Measurements from ENCODE around the gene CIZ1.
"Not testable (repeated sequence)": the region's sequence is repeated elsewhere in the genome, so short reads cannot be mapped to it uniquely, and the experiment has no call there.

CIZ1 gene

DNA sequence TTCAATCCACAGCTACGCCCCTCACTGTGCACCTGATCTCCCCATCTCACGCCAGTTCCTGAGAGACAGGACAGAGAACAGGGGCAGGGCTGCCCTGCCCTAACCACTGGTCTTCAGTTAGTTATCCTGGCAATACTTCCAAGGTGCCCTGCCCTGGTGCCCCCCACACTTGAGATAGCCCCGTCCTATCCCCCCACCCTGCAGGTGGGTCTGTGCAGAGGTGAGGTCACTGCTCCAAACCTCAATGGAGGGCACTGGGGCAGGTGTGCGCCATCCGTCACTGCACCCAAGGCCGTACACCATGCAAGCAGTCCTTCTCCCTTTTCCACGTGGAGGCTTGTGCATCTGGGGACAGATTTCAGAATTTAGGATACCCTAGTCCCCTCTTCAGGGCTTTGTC lies 60.7 kb downstream of the CIZ1 start:
- H3K27me3 ChIP-seq (ENCODE audit: control insufficient read depth, insufficient read depth, low read length); H3K4me1 ChIP-seq (ENCODE audit: control insufficient read depth, insufficient read depth, low read length); H3K9me3 ChIP-seq (ENCODE audit: control insufficient read depth, insufficient read depth, low read length); H3K9ac ChIP-seq (ENCODE audit: low read depth, low read length); H3K36me3 ChIP-seq (ENCODE audit: control insufficient read depth, insufficient read depth, low read length); H3K4me3 ChIP-seq (ENCODE audit: low read depth, low read length): not testable (repeated sequence)

DNA sequence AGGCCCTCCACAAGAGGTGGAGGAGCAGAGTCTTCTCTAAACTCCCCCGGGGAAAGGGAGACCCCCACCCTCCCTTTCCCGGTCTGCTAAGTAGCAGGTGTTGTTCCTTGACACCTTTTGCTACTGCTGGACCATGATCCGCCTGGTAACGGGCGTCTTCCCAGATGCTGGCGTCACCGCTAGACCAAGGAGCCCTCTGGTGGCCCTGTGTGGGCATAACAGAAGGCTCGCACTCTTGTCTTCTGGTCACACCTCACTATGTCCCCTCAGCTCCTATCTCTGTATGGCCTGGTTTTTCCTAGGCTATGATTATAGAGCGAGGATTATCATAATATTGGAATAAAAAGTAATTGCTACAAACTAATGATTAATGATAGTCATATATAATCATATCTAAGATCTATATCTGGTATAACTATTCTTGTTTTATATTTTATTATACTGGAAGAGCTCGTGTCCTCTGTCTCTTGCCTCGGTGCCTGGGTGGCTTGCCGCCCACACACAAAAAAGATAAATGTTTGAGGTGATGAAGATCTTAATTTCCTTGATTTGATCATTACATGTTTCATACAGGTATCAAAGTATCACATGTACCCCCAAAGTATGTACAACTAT lies 61.3 kb downstream of the CIZ1 start:
- H3K36me3 ChIP-seq (ENCODE audit: control insufficient read depth, insufficient read depth, low read length); H3K9me3 ChIP-seq (ENCODE audit: control insufficient read depth, insufficient read depth, low read length); H3K4me1 ChIP-seq (ENCODE audit: control insufficient read depth, insufficient read depth, low read length); H3K9ac ChIP-seq (ENCODE audit: low read depth, low read length); H3K27me3 ChIP-seq (ENCODE audit: control insufficient read depth, insufficient read depth, low read length); H3K4me3 ChIP-seq (ENCODE audit: low read depth, low read length): not testable (repeated sequence)

DNA sequence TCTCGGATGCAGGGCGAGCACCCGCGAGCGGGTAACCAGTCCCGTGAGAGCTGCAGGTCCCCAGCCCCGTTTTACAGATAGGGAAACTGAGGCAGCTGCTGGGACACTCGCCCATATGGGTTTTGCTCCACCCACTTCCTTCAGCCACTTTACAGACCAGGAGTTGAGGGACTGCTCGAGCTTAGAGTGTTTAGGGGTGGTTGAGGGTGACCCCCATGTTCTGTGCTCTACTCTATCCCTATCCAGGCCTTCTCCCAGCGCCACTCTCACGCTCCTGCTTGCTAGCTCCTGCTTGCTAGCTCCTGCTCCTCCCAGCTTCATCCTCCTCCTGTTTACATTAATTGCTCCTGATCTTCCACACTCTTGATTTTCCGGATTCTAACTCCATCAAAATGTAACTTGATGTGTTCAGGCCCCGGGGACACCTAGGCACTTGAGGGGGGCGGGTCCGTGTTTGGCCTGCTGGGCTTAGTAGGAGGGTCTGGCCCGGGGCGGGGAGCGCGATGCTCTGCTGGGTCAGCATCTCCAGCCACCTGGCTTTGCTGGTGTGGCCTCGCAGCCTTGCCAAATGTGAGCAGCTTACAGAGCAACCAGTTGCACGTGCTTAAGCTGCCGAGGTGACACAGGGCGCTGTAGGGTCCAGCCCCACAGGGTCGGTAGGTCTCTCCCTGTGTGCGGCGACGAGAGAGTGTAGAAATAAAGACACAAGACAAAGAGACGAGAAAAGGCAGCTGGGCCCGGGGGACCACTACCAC lies 62.4 kb downstream of the CIZ1 start:
- H3K4me1 ChIP-seq (ENCODE audit: control insufficient read depth, insufficient read depth, low read length), result no peaks in the 10 kb centered on the region
- H3K4me3 ChIP-seq (ENCODE audit: low read depth, low read length), result peak overlapping the region; percentile 93

DNA sequence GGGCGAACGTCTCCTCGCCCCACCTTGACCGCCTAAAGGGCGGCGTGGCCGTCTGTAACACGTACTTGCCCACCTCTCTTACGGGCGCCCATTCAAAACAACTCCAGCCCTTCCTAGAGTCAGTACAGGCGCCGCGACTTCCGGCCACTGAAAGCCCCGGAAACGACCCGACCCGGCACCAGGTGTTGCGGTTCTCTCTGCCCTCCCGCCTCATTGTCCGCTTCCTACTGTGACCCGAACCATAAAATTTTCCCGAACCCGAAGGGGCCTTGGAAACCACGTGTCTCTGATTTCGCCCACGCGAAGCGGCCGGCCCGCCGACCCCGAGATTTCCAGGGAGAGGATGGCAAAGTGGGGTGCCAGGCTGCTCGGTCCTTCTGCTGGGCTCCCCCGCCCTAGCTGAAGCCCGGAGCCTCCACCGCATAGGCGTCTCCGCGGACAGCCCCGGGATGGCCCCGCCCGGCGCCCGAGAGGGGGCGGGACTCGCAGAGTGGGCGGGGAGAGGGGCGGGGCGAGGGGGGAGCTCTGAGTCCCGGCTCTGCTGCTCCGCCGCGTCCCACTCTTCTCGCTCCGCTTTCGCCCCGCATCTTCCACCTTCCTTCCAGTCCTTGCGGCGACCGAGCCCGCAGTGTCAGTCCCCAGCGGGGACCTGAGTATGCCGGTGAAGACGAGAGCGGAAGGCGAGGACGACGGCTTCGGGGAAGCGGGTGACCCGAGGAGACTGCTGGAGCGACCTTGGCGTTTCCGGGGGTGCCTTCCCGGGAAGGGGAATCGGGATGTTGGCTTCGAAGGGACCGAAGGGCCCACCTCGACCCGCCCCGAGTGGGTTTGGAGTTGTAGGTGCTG lies 63.2 kb downstream of the CIZ1 start:
- Histone ChIP-seq H3K9me3 (ENCODE audit: control insufficient read depth, insufficient read depth, low read length) (no peaks in the 10 kb centered on the region), H3K36me3 (ENCODE audit: control insufficient read depth, insufficient read depth, low read length) (peaks cover 14% of the 10 kb centered on the region), H3K4me1 (ENCODE audit: control insufficient read depth, insufficient read depth, low read length) (no peaks in the 10 kb centered on the region), H3K4me3 (ENCODE audit: low read depth, low read length) (peak overlapping the region; percentile 93), H3K27me3 (ENCODE audit: control insufficient read depth, insufficient read depth, low read length) (peaks cover 5% of the 10 kb centered on the region), H3K9ac (ENCODE audit: low read depth, low read length) (peak overlapping the region; percentile 95)

More for the DNA sequence above, 62.4 kb downstream of the CIZ1 start:
- peaks cover 7% of the 10 kb centered on the region for H3K36me3 ChIP-seq (ENCODE audit: control insufficient read depth, insufficient read depth, low read length)
- H3K9ac ChIP-seq (ENCODE audit: low read depth, low read length), result peak overlapping the region; percentile 37
- no peaks in the 10 kb centered on the region for H3K9me3 ChIP-seq (ENCODE audit: control insufficient read depth, insufficient read depth, low read length)
- H3K27me3 ChIP-seq (ENCODE audit: control insufficient read depth, insufficient read depth, low read length), result peaks cover 5% of the 10 kb centered on the region

DNA sequence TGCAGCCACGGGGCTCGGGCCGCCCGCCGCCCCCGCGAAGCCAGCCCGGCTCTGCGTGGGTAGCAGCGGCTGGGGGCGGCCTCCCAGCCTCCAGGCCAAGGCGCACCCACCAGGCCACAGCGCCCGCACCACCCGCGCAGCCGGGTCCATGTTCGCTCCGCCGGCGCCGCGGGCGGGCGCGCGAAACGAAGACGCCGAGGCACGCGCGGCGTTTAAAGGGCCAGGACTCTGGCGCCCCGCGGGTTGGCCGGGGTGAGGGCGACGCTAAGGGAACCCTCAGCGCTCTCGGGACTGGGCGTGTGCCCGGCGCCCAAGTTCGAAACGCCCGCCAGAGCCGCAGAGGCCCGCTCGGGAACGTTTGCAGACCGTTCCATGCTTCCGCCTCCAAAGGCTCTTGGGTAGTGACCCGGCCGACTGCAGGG lies 63.8 kb downstream of the CIZ1 start, which contains the start of gene PTGES2:
Gene PTGES2 (minus strand): TSS at position 162 of the 422 bp plus-strand sequence. CDS start 12 bp downstream, at position 150.
- H3K27me3 ChIP-seq (ENCODE audit: control insufficient read depth, insufficient read depth, low read length), result peaks cover 5% of the 10 kb centered on the region
- H3K4me3 ChIP-seq (ENCODE audit: low read depth, low read length), result peak within 1 kb of the TSS; percentile 93
- H3K9me3 ChIP-seq (ENCODE audit: control insufficient read depth, insufficient read depth, low read length), result no peaks in the 10 kb centered on the region
- peaks cover 17% of the 10 kb centered on the region for H3K36me3 ChIP-seq (ENCODE audit: control insufficient read depth, insufficient read depth, low read length)
- peak within 1 kb of the TSS; percentile 95 for H3K9ac ChIP-seq (ENCODE audit: low read depth, low read length)
- H3K4me1 ChIP-seq (ENCODE audit: control insufficient read depth, insufficient read depth, low read length), result no peaks in the 10 kb centered on the region

DNA sequence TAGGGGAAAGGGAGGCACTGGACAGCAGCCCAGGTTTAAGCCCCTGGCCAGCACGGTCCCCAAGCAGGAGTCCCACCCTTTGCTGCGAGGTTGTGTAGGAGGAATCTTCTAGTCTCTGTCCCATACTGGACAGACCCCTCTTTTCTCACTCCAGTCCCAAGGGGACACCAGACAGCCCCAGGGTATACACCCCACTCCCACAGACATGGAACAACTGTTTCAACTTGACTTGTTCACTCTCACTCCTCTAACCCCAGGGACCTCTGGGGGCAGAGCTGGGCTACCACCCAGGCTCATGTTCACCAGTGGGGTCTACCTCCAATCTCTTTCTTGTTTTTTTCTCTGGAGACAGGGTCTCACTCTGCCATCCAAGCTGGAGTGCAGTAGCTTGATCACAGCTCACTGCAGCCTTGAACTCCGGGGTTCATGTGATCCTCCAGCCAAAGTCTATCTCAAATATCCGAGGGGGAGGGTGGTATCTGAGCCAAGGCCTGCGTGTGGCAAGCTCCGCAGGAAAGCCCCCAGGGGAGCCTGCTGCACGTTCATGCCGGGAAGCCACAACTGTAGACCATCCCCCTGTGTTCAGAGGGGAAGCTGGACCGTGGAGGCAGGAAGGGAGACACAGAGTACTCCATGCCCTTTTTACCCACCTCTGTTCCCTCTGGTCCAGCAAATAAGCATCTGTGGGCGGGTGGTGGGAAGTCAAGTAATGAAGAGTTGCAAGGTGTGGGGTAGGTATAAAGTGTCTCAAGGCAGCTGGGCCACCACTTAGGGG lies 65.6 kb downstream of the CIZ1 start:
- Histone ChIP-seq H3K4me1 (ENCODE audit: control insufficient read depth, insufficient read depth, low read length) (no peaks in the 10 kb centered on the region), H3K27me3 (ENCODE audit: control insufficient read depth, insufficient read depth, low read length) (peaks cover 5% of the 10 kb centered on the region), H3K9me3 (ENCODE audit: control insufficient read depth, insufficient read depth, low read length) (no peaks in the 10 kb centered on the region), H3K36me3 (ENCODE audit: control insufficient read depth, insufficient read depth, low read length) (peaks cover 32% of the 10 kb centered on the region), H3K4me3 (ENCODE audit: low read depth, low read length) (peak overlapping the region; percentile 22), H3K9ac (ENCODE audit: low read depth, low read length) (no peak overlapping the region)

DNA sequence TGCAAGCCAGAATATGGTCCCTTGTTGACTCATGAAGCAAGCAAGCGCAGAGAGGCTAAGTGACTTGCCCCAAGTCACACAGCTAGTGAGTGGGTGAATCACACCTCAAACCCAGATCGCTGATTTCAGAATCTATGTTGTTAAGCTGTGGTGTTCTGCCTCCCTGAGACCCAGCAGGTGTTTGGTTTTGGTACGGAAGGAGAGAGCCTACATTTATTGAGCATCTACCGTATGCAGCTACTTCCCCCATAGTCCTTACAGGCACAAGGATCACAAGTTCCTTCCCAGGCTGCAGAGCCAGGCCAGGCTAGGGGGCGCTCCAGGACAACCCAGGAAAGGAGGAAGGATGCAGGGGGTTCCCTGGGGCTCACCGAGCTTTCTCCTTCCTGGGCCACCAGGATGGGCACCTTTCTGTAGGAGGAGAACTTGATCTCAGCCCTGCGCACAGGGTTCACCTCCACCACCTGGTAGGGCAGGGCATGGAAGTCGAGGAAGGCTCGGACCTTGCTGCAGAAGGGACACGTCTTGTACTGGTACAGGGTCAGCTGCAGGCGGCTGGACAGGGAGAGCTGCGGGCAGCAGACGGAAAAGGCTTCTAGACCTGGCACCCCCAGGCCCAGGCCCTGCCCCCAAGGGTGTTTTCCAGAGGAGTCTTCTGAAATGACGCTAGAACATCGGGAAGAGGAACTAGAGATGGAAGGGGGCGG lies 66.3 kb downstream of the CIZ1 start:
- no peak overlapping the region for H3K9ac ChIP-seq (ENCODE audit: low read depth, low read length)
- H3K27me3 ChIP-seq (ENCODE audit: control insufficient read depth, insufficient read depth, low read length), result peaks cover 5% of the 10 kb centered on the region
- no peak overlapping the region for H3K4me3 ChIP-seq (ENCODE audit: low read depth, low read length)
- no peaks in the 10 kb centered on the region for H3K4me1 ChIP-seq (ENCODE audit: control insufficient read depth, insufficient read depth, low read length)
- H3K9me3 ChIP-seq (ENCODE audit: control insufficient read depth, insufficient read depth, low read length), result no peaks in the 10 kb centered on the region
- H3K36me3 ChIP-seq (ENCODE audit: control insufficient read depth, insufficient read depth, low read length), result peaks cover 38% of the 10 kb centered on the region

DNA sequence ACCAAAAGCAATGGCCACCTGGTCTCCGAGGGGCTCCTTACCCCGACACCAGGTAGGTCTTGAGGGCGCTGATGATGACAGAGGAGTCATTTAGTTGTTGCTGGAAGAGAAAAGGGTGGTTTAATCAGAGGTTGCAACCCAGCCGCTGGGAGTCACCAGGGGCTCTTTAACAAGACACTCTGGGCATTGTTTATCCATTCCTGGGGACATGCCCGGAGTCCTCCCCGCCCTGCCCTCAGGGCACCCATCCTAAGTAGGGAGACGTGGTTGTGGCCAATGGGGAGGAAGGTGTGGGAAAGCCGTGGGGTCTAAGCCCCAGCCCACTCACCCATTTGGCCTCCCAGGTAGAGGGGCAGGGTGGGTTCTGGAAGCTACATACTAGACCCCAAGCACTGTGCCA lies 66.9 kb downstream of the CIZ1 start:
- Histone ChIP-seq H3K9ac (ENCODE audit: low read depth, low read length) (no peak overlapping the region), H3K9me3 (ENCODE audit: control insufficient read depth, insufficient read depth, low read length) (no peaks in the 10 kb centered on the region), H3K4me1 (ENCODE audit: control insufficient read depth, insufficient read depth, low read length) (no peaks in the 10 kb centered on the region), H3K4me3 (ENCODE audit: low read depth, low read length) (no peak overlapping the region), H3K36me3 (ENCODE audit: control insufficient read depth, insufficient read depth, low read length) (peaks cover 38% of the 10 kb centered on the region), H3K27me3 (ENCODE audit: control insufficient read depth, insufficient read depth, low read length) (peaks cover 5% of the 10 kb centered on the region)

DNA sequence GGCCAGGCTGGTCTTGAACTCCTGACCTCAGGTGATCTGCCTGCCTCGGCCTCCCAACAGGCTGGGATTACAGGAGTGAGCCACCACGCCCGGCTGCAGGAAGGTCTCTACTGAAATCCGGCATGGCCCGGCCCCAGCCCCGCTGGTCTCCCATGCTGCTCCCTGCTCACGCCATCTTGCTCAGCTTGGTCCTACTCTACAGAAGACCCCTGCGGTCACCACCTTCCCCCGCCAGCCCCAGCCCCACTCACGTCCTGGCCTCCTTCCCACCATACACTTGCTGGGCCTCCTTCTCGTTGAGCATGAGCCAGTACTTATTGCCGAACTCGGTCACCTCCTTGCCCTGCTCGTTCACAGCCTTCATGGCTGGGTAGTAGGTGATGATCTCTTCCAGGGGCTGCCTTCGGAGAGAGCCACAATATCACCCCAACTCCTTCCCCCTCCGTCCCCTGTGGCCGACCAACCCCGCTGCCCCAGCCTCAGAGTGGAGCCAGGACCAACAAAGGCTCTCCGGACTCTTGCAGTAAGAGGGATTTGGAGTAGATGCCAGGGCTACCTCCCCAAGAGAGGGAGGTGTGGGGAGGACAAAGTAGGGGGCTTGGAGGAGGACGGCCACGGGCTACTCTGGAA lies 67.8 kb downstream of the CIZ1 start:
- Histone ChIP-seq H3K9me3 (ENCODE audit: control insufficient read depth, insufficient read depth, low read length) (no peaks in the 10 kb centered on the region), H3K27me3 (ENCODE audit: control insufficient read depth, insufficient read depth, low read length) (no peaks in the 10 kb centered on the region), H3K4me3 (ENCODE audit: low read depth, low read length) (no peak overlapping the region), H3K9ac (ENCODE audit: low read depth, low read length) (no peak overlapping the region), H3K36me3 (ENCODE audit: control insufficient read depth, insufficient read depth, low read length) (peaks cover 38% of the 10 kb centered on the region), H3K4me1 (ENCODE audit: control insufficient read depth, insufficient read depth, low read length) (no peaks in the 10 kb centered on the region)

DNA sequence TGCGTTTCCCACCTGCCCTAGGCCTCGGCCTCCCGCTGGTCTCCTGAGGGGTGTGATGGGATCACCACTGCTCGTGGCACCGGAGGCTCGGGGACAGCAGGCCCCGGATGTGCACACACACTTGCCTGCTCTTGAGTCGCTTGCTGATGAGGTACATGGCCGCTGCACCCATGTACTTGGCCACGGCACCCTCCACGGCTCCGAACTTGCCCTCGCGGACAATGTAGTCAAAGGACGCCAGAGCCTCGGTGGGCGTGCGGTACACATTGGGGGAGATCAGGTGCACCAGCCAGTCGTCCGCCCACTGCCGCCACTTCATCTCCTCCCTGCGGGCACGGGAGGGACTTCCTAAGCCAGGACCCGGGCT lies 68.6 kb downstream of the CIZ1 start:
- H3K27me3 ChIP-seq (ENCODE audit: control insufficient read depth, insufficient read depth, low read length), result no peaks in the 10 kb centered on the region
- peaks cover 2% of the 10 kb centered on the region for H3K4me1 ChIP-seq (ENCODE audit: control insufficient read depth, insufficient read depth, low read length)
- peaks cover 38% of the 10 kb centered on the region for H3K36me3 ChIP-seq (ENCODE audit: control insufficient read depth, insufficient read depth, low read length)
- H3K4me3 ChIP-seq (ENCODE audit: low read depth, low read length), result no peak overlapping the region
- no peaks in the 10 kb centered on the region for H3K9me3 ChIP-seq (ENCODE audit: control insufficient read depth, insufficient read depth, low read length)
- H3K9ac ChIP-seq (ENCODE audit: low read depth, low read length), result no peak overlapping the region
